IMR-90 (cell line): ENCODE results near the gene AKAP12.

Experiments used
- BHLHE40 ChIP-seq: fragments of 150-350 bp; IDR thresholded peaks from 2 replicates; pipeline ENCODE4 v1.6.1; 2016; ENCODE audit warnings: mild to moderate bottlenecking, low read depth, low read length
- CEBPB ChIP-seq: IDR thresholded peaks from 2 replicates; pipeline ENCODE4 v1.6.1; 2012; ENCODE audit warnings: low read depth, low read length, improper control_type of control experiment
- CHD1 ChIP-seq: IDR thresholded peaks from 2 replicates; pipeline ENCODE4 v1.6.1; 2012; ENCODE audit warnings: low read depth, low read length, improper control_type of control experiment
- FOS ChIP-seq: fragments of 150-350 bp; IDR thresholded peaks from 2 replicates; pipeline ENCODE4 v1.6.1; 2016; ENCODE audit warnings: low read depth, low read length
- NFE2L2 ChIP-seq: fragments of 150-350 bp; IDR thresholded peaks from 2 replicates; pipeline ENCODE4 v1.6.1; 2016; ENCODE audit warnings: low read depth, mild to moderate bottlenecking, low read length
- POLR2A ChIP-seq: IDR thresholded peaks from 2 replicates; pipeline ENCODE4 v1.6.1; 2012; ENCODE audit warnings: mild to moderate bottlenecking, low read depth, low read length
- RAD21 ChIP-seq: IDR thresholded peaks from 2 replicates; pipeline ENCODE4 v1.6.1; 2012; ENCODE audit warnings: low read length, improper control_type of control experiment
- RCOR1 ChIP-seq: IDR thresholded peaks from 2 replicates; pipeline ENCODE4 v1.6.1; 2012; ENCODE audit warnings: mild to moderate bottlenecking, low read length, improper control_type of control experiment; ENCODE audit not compliant: insufficient replicate concordance
- SMC3 ChIP-seq: fragments of 150-350 bp; IDR thresholded peaks from 2 replicates; pipeline ENCODE4 v1.6.1; 2016; ENCODE audit warnings: low read depth, mild to moderate bottlenecking, antibody characterized with exemption, low read length, moderate library complexity
- TF ChIP-seq, protein P1 (sequence below): conservative IDR thresholded peaks from 2 replicates; pipeline ENCODE4 v1.5.1; 2012; ENCODE audit warnings: mild to moderate bottlenecking, low read depth, low read length, improper control_type of control experiment
- TF ChIP-seq, protein P2 (sequence below): fragments of 150-350 bp; IDR thresholded peaks from 2 replicates; pipeline ENCODE4 v1.6.1; 2016; ENCODE audit warnings: low read depth, mild to moderate bottlenecking, low read length, moderate library complexity, borderline replicate concordance

DNA sequence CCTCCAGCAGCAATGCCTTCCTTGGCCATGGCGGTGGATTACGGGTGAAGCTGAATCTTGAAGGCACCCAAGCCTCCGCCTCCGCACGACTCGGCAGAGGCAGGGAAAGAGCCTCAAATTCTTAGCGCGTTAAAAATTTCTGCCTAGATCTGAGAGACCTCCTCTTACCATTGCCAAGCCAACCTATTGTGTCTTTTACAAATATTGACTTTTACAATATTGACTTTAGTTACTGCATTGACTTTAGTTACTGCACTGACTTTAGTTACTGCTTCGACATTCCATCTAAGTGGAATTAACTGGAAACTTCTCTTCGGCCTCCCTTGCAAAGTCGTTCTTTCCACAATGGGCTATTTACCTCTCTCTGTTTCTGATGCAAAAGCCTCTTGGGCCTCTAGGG, 13.8 kb upstream of the AKAP12 start:
- TF ChIP-seq RAD21 (no peak), POLR2A (no peak), CEBPB (no peak), NFE2L2 (no peak), FOS (no peak), BHLHE40 (no peak), RCOR1 (no peak), CHD1 (no peak), SMC3 (no peak)
- TF ChIP-seq, protein P1, sequence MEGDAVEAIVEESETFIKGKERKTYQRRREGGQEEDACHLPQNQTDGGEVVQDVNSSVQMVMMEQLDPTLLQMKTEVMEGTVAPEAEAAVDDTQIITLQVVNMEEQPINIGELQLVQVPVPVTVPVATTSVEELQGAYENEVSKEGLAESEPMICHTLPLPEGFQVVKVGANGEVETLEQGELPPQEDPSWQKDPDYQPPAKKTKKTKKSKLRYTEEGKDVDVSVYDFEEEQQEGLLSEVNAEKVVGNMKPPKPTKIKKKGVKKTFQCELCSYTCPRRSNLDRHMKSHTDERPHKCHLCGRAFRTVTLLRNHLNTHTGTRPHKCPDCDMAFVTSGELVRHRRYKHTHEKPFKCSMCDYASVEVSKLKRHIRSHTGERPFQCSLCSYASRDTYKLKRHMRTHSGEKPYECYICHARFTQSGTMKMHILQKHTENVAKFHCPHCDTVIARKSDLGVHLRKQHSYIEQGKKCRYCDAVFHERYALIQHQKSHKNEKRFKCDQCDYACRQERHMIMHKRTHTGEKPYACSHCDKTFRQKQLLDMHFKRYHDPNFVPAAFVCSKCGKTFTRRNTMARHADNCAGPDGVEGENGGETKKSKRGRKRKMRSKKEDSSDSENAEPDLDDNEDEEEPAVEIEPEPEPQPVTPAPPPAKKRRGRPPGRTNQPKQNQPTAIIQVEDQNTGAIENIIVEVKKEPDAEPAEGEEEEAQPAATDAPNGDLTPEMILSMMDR, result no peak
- TF ChIP-seq, protein P2, sequence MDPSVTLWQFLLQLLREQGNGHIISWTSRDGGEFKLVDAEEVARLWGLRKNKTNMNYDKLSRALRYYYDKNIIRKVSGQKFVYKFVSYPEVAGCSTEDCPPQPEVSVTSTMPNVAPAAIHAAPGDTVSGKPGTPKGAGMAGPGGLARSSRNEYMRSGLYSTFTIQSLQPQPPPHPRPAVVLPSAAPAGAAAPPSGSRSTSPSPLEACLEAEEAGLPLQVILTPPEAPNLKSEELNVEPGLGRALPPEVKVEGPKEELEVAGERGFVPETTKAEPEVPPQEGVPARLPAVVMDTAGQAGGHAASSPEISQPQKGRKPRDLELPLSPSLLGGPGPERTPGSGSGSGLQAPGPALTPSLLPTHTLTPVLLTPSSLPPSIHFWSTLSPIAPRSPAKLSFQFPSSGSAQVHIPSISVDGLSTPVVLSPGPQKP, result no peak
